Astrocyte (in vitro differentiated cells and primary cell): ENCODE results near the gene YPEL5.

Source experiments
- EZH2 ChIP-seq: IDR thresholded peaks from 2 replicates; pipeline ENCODE4 v1.6.1; 2012; ENCODE audit warnings: mild to moderate bottlenecking, low read length, inconsistent platforms; ENCODE audit not compliant: insufficient read depth
- TF ChIP-seq, protein P1 (sequence below): IDR thresholded peaks from 2 replicates; pipeline ENCODE4 v1.5.1; 2011; ENCODE audit warnings: low read depth, mild to moderate bottlenecking, inconsistent platforms, low read length, moderate library complexity; ENCODE audit not compliant: insufficient read depth

DNA sequence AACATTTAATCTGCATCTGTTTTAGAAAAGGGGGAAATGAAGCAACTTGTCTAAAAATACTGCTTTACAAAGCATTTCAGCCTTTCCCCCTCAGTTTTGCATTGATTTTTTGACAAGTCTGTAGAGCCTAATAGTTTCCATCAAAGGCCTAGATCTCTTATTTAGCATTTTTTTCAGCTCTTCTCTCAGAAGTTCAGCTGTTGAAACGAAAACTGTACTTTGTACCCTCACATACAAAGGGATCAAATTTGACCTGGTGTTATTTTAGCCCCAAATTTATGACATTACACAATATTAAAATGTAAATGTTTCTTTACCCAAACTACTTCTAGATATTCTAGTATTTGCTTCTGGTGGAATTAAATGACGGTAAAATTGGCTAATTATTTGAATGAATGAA is 13.0 kb downstream of the YPEL5 start:
- TF ChIP-seq, protein P1, sequence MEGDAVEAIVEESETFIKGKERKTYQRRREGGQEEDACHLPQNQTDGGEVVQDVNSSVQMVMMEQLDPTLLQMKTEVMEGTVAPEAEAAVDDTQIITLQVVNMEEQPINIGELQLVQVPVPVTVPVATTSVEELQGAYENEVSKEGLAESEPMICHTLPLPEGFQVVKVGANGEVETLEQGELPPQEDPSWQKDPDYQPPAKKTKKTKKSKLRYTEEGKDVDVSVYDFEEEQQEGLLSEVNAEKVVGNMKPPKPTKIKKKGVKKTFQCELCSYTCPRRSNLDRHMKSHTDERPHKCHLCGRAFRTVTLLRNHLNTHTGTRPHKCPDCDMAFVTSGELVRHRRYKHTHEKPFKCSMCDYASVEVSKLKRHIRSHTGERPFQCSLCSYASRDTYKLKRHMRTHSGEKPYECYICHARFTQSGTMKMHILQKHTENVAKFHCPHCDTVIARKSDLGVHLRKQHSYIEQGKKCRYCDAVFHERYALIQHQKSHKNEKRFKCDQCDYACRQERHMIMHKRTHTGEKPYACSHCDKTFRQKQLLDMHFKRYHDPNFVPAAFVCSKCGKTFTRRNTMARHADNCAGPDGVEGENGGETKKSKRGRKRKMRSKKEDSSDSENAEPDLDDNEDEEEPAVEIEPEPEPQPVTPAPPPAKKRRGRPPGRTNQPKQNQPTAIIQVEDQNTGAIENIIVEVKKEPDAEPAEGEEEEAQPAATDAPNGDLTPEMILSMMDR, result no peak
- TF ChIP-seq EZH2, result no peak
